ENCODE results near the gene SMARCC1. TPM values are rescaled to one million over a fixed set of nuclear protein-coding genes. Genes with fewer than 3 reads are reported as not detected.
"Not testable (repeated sequence)": the region's sequence is repeated elsewhere in the genome, so short reads cannot be mapped to it uniquely, and the experiment has no call there.

The SMARCC1 gene
- total RNA-seq (10 to 100 TPM; 40.4 to 82.9 (median 66.4) TPM), polyA plus RNA-seq (10 to 100 TPM; 10.5 to 14.9 (median 11.7) TPM)
- long read RNA-seq, donor 1, partial matches to known transcripts = 10 of 10 reads
- long read RNA-seq, donor 1, other reads (novel, unspliced or antisense) = 0 of 10 reads
- long read RNA-seq, donor 2, partial matches to known transcripts = 5 of 5 reads
- long read RNA-seq, donor 2, other reads (novel, unspliced or antisense) = 0 of 5 reads

GRCh38 chr3:47781685-47782445 lies at the start of gene SMARCC1:
Gene SMARCC1, minus strand, starts transcription at chr3:47781893. Its CDS starts 96 bp downstream, at chr3:47781797.
- TF ChIP-seq POLR2A (IDR thresholded peaks at IDR 0.05) (peak; percentile 26 to 77 (median 68)), CTCF (IDR thresholded peaks at IDR 0.05 in 8 of 11, conservative IDR thresholded peaks at IDR 0.05 in 3 of 11) (peak in 8 of 11 experiments; percentile 27 to 65 (median 46)), POLR2AphosphoS5 (IDR thresholded peaks at IDR 0.05) (peak; percentile 99 to 100 (median 99))
- DNase-seq = peak; percentile 100
- no peaks in the 10 kb centered on the region for H3K27me3 ChIP-seq (replicated peaks in 1 of 7)
- peak within 1 kb of the TSS; percentile 75 to 99 (median 96) for H3K4me3 ChIP-seq
- peak within 1 kb of the TSS; percentile 83 to 99 (median 96) for H3K27ac ChIP-seq
- 0 to 2% (median 1%) methylated on average over 46 to 79 of the region's 79 CpGs for WGBS, 5 donors
- peaks cover 25 to 58% (median 43%) of the 10 kb centered on the region in 6 donors for H3K4me1 ChIP-seq
- intact Hi-C loops (cut with DNase I; ENCODE audit: low total_unique reads) = no loop called here
- H3K36me3 ChIP-seq = peaks cover 0 to 3% (median 0%) of the 10 kb centered on the region in 6 donors
- H3K9me3 ChIP-seq = no peaks in the 10 kb centered on the region

- DNase-seq; H3K27ac ChIP-seq; H3K4me3 ChIP-seq; H3K27me3 ChIP-seq (replicated peaks in 1 of 7); H3K9me3 ChIP-seq; intact Hi-C loops (cut with DNase I; ENCODE audit: low total_unique reads): not testable (repeated sequence)
- WGBS, 5 donors = 55 to 67% (median 60%) methylated on average over 9 of the region's 9 CpGs
- peaks cover 17 to 31% (median 23%) of the 10 kb centered on the region in 6 donors for H3K4me1 ChIP-seq
- peaks cover 0 to 78% (median 72%) of the 10 kb centered on the region in 6 donors for H3K36me3 ChIP-seq
Measured at GRCh38 chr3:47829482-47829881, 47.8 kb upstream of the SMARCC1 start.

- Histone ChIP-seq H3K27me3 (replicated peaks in 1 of 7) (no peaks in the 10 kb centered on the region), H3K27ac (peak overlapping the region in 6 of 8 donors; percentile 76 to 87 (median 84)), H3K9me3 (no peaks in the 10 kb centered on the region), H3K4me1 (peaks cover 18 to 36% (median 27%) of the 10 kb centered on the region in 6 donors), H3K4me3 (peak overlapping the region; percentile 69 to 95 (median 88)), H3K36me3 (peaks cover 0 to 55% (median 42%) of the 10 kb centered on the region in 6 donors)
- 31 to 39% (median 35%) methylated on average over 7 of the region's 7 CpGs for WGBS, 5 donors
- intact Hi-C loops (cut with DNase I; ENCODE audit: low total_unique reads) = no loop called here
- DNase-seq = no peak
- TF ChIP-seq POLR2AphosphoS5 (IDR thresholded peaks at IDR 0.05) = no peak
- no peak for TF ChIP-seq POLR2A (IDR thresholded peaks at IDR 0.05)
- no peak for TF ChIP-seq CTCF (IDR thresholded peaks at IDR 0.05 in 8 of 11, conservative IDR thresholded peaks at IDR 0.05 in 3 of 11)
Measured at GRCh38 chr3:47825590-47825989, 43.9 kb upstream of the SMARCC1 start.

GRCh38 chr3:47824541-47825473 lies 43.1 kb upstream of the SMARCC1 start:
- Histone ChIP-seq H3K27me3 (replicated peaks in 1 of 7) (no peaks in the 10 kb centered on the region), H3K9me3 (no peaks in the 10 kb centered on the region), H3K4me3 (peak overlapping the region; percentile 69 to 95 (median 88)), H3K36me3 (peaks cover 0 to 55% (median 41%) of the 10 kb centered on the region in 6 donors), H3K27ac (peak overlapping the region; percentile 76 to 87 (median 84)), H3K4me1 (peaks cover 18 to 36% (median 27%) of the 10 kb centered on the region in 6 donors)
- peak; percentile 94 for DNase-seq
- TF ChIP-seq POLR2AphosphoS5 (IDR thresholded peaks at IDR 0.05) (peak; percentile 68 to 81 (median 76)), CTCF (IDR thresholded peaks at IDR 0.05 in 8 of 11, conservative IDR thresholded peaks at IDR 0.05 in 3 of 11) (peak; percentile 27 to 97 (median 87)), POLR2A (IDR thresholded peaks at IDR 0.05) (no peak)
- intact Hi-C loops (cut with DNase I; ENCODE audit: low total_unique reads) = no loop called here
- WGBS, 5 donors = 4 to 8% (median 6%) methylated on average over 40 to 77 of the region's 77 CpGs

Data from spleen (tissue), 13 donors.